Gastroesophageal sphincter (tissue), 4 donors: ENCODE results near the gene NDE1. TPM values are rescaled to one million over a fixed set of nuclear protein-coding genes. Genes with fewer than 3 reads are reported as not detected.
A peak's percentile ranks its signal among the peaks of the same experiment; 100 is the strongest.

Experiments used
- ATAC-seq: fragments of 150-250 bp; one replicate; pipeline ENCODE4 v1.9.1; 2016; ENCODE audit warnings: mild to moderate bottlenecking, moderate library complexity
- H3K27ac ChIP-seq, 4 donors: fragments of 200-600 bp; sonication (generic) in 3 of 4; 1 replicate in 3 of 4; 2 replicates in 1 of 4; pipeline ENCODE4 v1.5.1; 2016 to 2019
- H3K27me3 ChIP-seq: fragments of 200-600 bp; sonication (generic); one replicate; pipeline ENCODE4 v1.5.1; 2019
- H3K36me3 ChIP-seq, 2 donors: fragments of 200-600 bp; sonication (generic); one replicate each; pipeline ENCODE4 v1.5.1; 2019; ENCODE audit warnings: control low read depth in 1 of 2
- H3K4me1 ChIP-seq, 3 donors: fragments of 200-600 bp; sonication (generic); 1 replicate in 2 of 3; 2 replicates in 1 of 3; pipeline ENCODE4 v1.5.1; 2016 to 2019; ENCODE audit warnings: control low read depth in 2 of 3
- H3K4me3 ChIP-seq, 2 donors: fragments of 200-600 bp; sonication (generic); one replicate each; pipeline ENCODE4 v1.5.1; 2019; ENCODE audit warnings: mild to moderate bottlenecking in 1 of 2, moderate library complexity in 1 of 2
- H3K9me3 ChIP-seq, 3 donors: fragments of 200-600 bp; sonication (generic); one replicate each; pipeline ENCODE4 v1.5.1; 2017 to 2019; ENCODE audit warnings: control low read depth in 2 of 3
- CTCF ChIP-seq, 4 experiments: fragments of 200-600 bp in 2 of 4; fragments of 450-650 bp in 2 of 4; sonication (generic) in 1 of 4; IDR thresholded peaks; one replicate each; pipeline ENCODE4 v1.5.1; 2017 to 2019; ENCODE audit warnings: antibody characterized with exemption in 4 of 4, mild to moderate bottlenecking in 2 of 4, moderate library complexity in 2 of 4
- EP300 ChIP-seq: sonication (generic); formaldehyde crosslinking; IDR thresholded peaks from one replicate; pipeline ENCODE4 v1.6.1; 2017; ENCODE audit warnings: antibody characterized with exemption, mild to moderate bottlenecking
- POLR2A ChIP-seq, 2 donors: fragments of 450-650 bp; IDR thresholded peaks; one replicate each; pipeline ENCODE4 v1.6.1; 2017; ENCODE audit warnings: antibody characterized with exemption in 2 of 2, mild to moderate bottlenecking in 2 of 2, moderate library complexity in 1 of 2
- POLR2AphosphoS5 ChIP-seq: sonication (generic); formaldehyde crosslinking; IDR thresholded peaks from one replicate; pipeline ENCODE4 v1.6.1; 2017; ENCODE audit warnings: antibody characterized with exemption
- WGBS, 2 donors: methylation state at CpG; one replicate each; pipeline ENCODE4 v1.1.5; 2018; ENCODE audit warnings: low coverage in 1 of 2; 5-methylcytosine and 5-hydroxymethylcytosine counted together
- total RNA-seq, 4 donors: library from RNA; depleted of rRNA; stranded (reverse); fragments of >200 nt; gene quantifications; one replicate each; pipeline ENCODE4 v1.1.0, GENCODE V29; 2016

NDE1 gene
- total RNA-seq, 4 donors from 2014 or later = 34.9 to 123 (median 62.3) TPM

GRCh38 chr16:15760129-15760528 lies 110.1 kb downstream of the NDE1 start:
- no peak for ATAC-seq
- Histone ChIP-seq H3K27me3 (no peaks in the 10 kb centered on the region), H3K9me3 (no peaks in the 10 kb centered on the region), H3K27ac (peak overlapping the region; percentile 8 to 78 (median 70)), H3K36me3 (peaks cover 13 to 98% of the 10 kb centered on the region in 2 donors), H3K4me1 (peaks cover 0 to 93% (median 4%) of the 10 kb centered on the region in 3 donors), H3K4me3 (no peak overlapping the region)
- TF ChIP-seq POLR2AphosphoS5 (peak; percentile 55), CTCF (IDR thresholded peaks at IDR 0.05) (no peak), POLR2A (IDR thresholded peaks at IDR 0.05) (no peak), EP300 (no peak)
- whole genome bisulfite sequencing, 2 donors = 78 to 83% methylated on average over 1 of the region's 1 CpG

- WGBS, 2 donors = 12 to 36% methylated on average over 2 of the region's 2 CpGs
- H3K4me1 ChIP-seq = peaks cover 0 to 95% (median 4%) of the 10 kb centered on the region in 3 donors
Observed at GRCh38 chr16:15764112-15764511, 114.1 kb downstream of the NDE1 start.

GRCh38 chr16:15765116-15765515 lies 115.1 kb downstream of the NDE1 start:
- H3K9me3 ChIP-seq = no peaks in the 10 kb centered on the region
- peak overlapping the region; percentile 11 to 78 (median 72) for H3K27ac ChIP-seq
- ATAC-seq = no peak
- H3K27me3 ChIP-seq = no peaks in the 10 kb centered on the region
- H3K4me3 ChIP-seq = no peak overlapping the region
- H3K36me3 ChIP-seq = peaks cover 9 to 92% of the 10 kb centered on the region in 2 donors
- H3K4me1 ChIP-seq = peaks cover 0 to 96% (median 4%) of the 10 kb centered on the region in 3 donors
- TF ChIP-seq POLR2A (IDR thresholded peaks at IDR 0.05) (no peak), POLR2AphosphoS5 (peak; percentile 92)
- 50 to 62% methylated on average over 4 of the region's 4 CpGs for WGBS, 2 donors

More at GRCh38 chr16:15764112-15764511, 114.1 kb downstream of the NDE1 start:
- ATAC-seq = no peak
- H3K4me3 ChIP-seq = no peak overlapping the region
- peak overlapping the region; percentile 17 to 78 (median 72) for H3K27ac ChIP-seq
- H3K36me3 ChIP-seq = peaks cover 9 to 92% of the 10 kb centered on the region in 2 donors
- H3K27me3 ChIP-seq = no peaks in the 10 kb centered on the region
- TF ChIP-seq EP300 (no peak), POLR2AphosphoS5 (peak; percentile 8)
- H3K9me3 ChIP-seq = no peaks in the 10 kb centered on the region

GRCh38 chr16:15765880-15766279 lies 115.8 kb downstream of the NDE1 start:
- Histone ChIP-seq H3K27me3 (no peaks in the 10 kb centered on the region), H3K9me3 (no peaks in the 10 kb centered on the region), H3K27ac (peak overlapping the region; percentile 15 to 78 (median 72)), H3K4me3 (no peak overlapping the region), H3K36me3 (peaks cover 2 to 92% of the 10 kb centered on the region in 2 donors), H3K4me1 (peaks cover 3 to 98% (median 4%) of the 10 kb centered on the region in 3 donors)
- peak in 3 of 4 experiments; percentile 43 to 56 (median 45) for TF ChIP-seq CTCF (IDR thresholded peaks at IDR 0.05)
- peak; percentile 35 for TF ChIP-seq POLR2AphosphoS5
- no peak for TF ChIP-seq POLR2A (IDR thresholded peaks at IDR 0.05)
- no peak for TF ChIP-seq EP300
- ATAC-seq = peak; percentile 11
- 0 to 51% methylated on average over 2 to 3 of the region's 3 CpGs for WGBS, 2 donors

- H3K4me1 ChIP-seq = peaks cover 3 to 98% (median 4%) of the 10 kb centered on the region in 3 donors
- no peak overlapping the region for H3K4me3 ChIP-seq
- H3K27me3 ChIP-seq = no peaks in the 10 kb centered on the region
- peaks cover 0 to 92% of the 10 kb centered on the region in 2 donors for H3K36me3 ChIP-seq
- WGBS, 2 donors = 71 to 75% methylated on average over 2 to 5 of the region's 5 CpGs
- no peak for TF ChIP-seq POLR2A (IDR thresholded peaks at IDR 0.05)
- TF ChIP-seq CTCF (IDR thresholded peaks at IDR 0.05) = no peak
- no peak for TF ChIP-seq EP300
- TF ChIP-seq POLR2AphosphoS5 = no peak
- H3K9me3 ChIP-seq = no peaks in the 10 kb centered on the region
- H3K27ac ChIP-seq = peak overlapping the region; percentile 15 to 78 (median 72)
- no peak for ATAC-seq
Observed at GRCh38 chr16:15766918-15767317, 116.9 kb downstream of the NDE1 start.

GRCh38 chr16:15768201-15768600 lies 118.2 kb downstream of the NDE1 start:
- Histone ChIP-seq H3K4me1 (peaks cover 3 to 98% (median 4%) of the 10 kb centered on the region in 3 donors), H3K36me3 (peaks cover 0 to 90% of the 10 kb centered on the region in 2 donors), H3K27ac (peak overlapping the region in 3 of 4 donors; percentile 58 to 78 (median 76)), H3K27me3 (no peaks in the 10 kb centered on the region), H3K9me3 (no peaks in the 10 kb centered on the region), H3K4me3 (no peak overlapping the region)
- TF ChIP-seq CTCF (IDR thresholded peaks at IDR 0.05) (no peak), EP300 (no peak), POLR2A (IDR thresholded peaks at IDR 0.05) (no peak), POLR2AphosphoS5 (peak; percentile 33)
- WGBS, 2 donors = 78 to 91% methylated on average over 3 to 4 of the region's 4 CpGs
- ATAC-seq = no peak
